GM21723 (cell line): ENCODE measurements around the gene DYSF.

Experiments
- ATAC-seq: cut with Tn5 transposase; IDR thresholded peaks from one replicate; pipeline ENCODE4 v1.9.1; 2021; ENCODE audit warnings: mild to moderate bottlenecking, moderate library complexity; ENCODE audit not compliant: unreplicated experiment

Gene DYSF

GRCh38 chr2:71715951-71716696, 262.8 kb downstream of the DYSF start:
- no peak for ATAC-seq

GRCh38 chr2:71716697-71717624, 263.6 kb downstream of the DYSF start:
- no peak for ATAC-seq

GRCh38 chr2:71718686-71719085, 265.3 kb downstream of the DYSF start:
- no peak for ATAC-seq

GRCh38 chr2:71719520-71720282, 266.3 kb downstream of the DYSF start:
- ATAC-seq = no peak

GRCh38 chr2:71720283-71720560, 266.9 kb downstream of the DYSF start:
- no peak for ATAC-seq

GRCh38 chr2:71720596-71721361, 267.4 kb downstream of the DYSF start:
- no peak for ATAC-seq

- no peak for ATAC-seq
Measured at GRCh38 chr2:71721362-71721665, 268.0 kb downstream of the DYSF start.

- ATAC-seq = no peak
Measured at GRCh38 chr2:71721669-71722068, 268.3 kb downstream of the DYSF start.

- no peak for ATAC-seq
Measured at GRCh38 chr2:71722286-71722685, 268.9 kb downstream of the DYSF start.

- ATAC-seq = no peak
Measured at GRCh38 chr2:71724793-71725192, 271.4 kb downstream of the DYSF start.

- no peak for ATAC-seq
Measured at GRCh38 chr2:71725836-71726235, 272.5 kb downstream of the DYSF start.

- ATAC-seq = no peak
Measured at GRCh38 chr2:71727562-71727961, 274.2 kb downstream of the DYSF start.

- ATAC-seq = no peak
Measured at GRCh38 chr2:71728036-71728435, 274.7 kb downstream of the DYSF start.

GRCh38 chr2:71730785-71731383, 277.5 kb downstream of the DYSF start:
- no peak for ATAC-seq

- no peak for ATAC-seq
Measured at GRCh38 chr2:71734620-71735019, 281.3 kb downstream of the DYSF start.

GRCh38 chr2:71735676-71736075, 282.3 kb downstream of the DYSF start:
- ATAC-seq = no peak
